GM18502 (cell line): Measurements from ENCODE around the gene CISH.

Experiments
- ATAC-seq: cut with Tn5 transposase; IDR thresholded peaks from one replicate; pipeline ENCODE4 v1.9.1; 2021; ENCODE audit warnings: mild to moderate bottlenecking; ENCODE audit not compliant: unreplicated experiment, poor library complexity

The CISH gene

DNA sequence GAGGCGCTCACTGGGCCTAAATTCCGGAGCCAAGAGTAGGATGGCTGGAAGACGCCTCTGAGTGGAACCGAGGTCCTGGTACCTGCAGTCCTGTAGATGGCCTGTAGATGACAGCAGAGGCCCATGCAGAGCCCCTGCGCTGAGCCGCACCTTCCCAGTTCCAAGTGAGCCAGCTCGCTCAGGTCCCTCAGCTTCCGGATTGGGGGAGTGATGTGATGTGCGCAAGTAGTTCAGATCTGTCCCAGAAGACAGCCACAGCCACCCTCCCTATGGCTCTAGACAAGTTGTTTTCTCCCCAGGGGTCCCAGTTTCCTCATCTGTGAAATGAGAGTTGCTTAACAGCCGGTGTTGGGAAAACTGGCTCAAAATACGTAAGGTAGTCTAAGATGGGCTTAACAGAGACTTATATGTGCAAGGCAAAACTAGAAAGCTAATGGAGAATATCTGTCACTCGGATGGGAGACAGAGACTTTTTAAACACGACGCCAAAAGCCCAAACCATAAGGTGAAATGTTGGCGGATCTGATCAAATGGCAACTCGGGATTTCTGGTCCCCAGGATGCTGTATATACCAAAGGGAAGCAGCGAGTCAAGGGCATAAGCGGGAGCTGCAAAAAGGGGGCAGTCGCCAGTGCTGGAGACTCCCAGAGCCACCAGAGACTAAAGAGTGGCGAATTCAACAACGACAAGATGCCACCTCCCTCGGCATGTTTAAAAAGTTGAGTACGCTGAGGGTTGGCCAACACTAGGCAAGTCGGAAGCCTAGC is 4.6 kb upstream of the CISH start:
- ATAC-seq: peak; percentile 42

DNA sequence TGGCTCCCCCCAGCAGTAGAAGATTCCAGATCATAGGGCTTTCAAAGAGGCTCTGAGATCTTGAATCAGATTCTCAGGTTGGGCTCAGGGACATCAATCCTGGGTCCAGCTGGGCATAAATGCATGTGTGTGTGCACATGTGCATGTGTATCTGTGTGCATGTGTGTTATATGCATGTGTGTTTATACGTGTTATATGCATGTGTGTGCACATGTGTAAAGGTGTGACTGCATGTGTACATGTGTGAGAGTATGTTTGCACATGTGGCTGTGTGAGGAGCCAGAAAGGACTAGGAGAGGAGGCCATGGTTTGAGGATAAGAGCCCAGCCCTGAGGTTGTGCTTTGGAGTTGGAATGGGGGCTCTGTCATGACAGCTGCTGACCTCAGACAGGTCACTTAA is 3.6 kb upstream of the CISH start:
- ATAC-seq: no peak

DNA sequence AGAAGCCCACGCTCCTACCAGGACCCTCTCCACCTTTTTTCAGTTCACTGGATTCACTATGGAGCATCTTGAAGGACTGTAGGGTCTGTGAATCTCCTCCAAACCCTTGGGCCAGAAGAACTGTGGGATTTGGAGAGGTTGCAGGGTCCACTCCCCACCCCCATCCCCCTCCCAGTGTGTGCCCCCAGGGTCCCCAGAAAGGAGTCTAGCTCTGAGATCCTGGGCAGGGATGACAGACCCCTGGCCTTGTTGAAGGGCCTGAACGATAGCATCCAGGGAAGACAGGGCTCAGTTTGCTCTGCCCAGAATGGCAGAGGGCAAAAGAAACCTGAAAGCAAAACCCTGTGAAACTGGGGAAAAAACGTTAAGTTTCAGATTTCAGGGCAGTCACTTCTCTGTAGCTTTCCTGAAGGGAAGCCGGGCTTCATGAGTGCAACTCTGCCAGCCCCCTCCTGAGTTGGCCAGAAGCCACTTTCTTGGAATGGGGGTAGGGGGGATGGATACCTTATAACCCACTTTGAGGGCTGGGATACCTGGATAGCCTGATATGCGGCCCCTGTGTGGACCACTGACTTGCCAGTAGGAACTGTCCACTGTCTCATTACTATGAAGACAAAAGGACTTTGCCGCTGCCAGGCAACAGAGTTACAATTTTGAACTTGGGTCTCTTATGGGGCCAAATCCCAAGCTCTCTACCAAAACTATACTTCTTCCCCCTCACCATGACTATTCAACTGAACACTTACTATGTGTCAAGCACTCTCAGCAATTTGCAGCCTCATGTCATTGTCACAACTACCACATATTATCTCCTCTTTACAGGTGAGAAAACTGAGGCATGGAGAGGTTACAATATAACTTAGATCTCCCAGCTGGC is 1.6 kb upstream of the CISH start:
- ATAC-seq: no peak

DNA sequence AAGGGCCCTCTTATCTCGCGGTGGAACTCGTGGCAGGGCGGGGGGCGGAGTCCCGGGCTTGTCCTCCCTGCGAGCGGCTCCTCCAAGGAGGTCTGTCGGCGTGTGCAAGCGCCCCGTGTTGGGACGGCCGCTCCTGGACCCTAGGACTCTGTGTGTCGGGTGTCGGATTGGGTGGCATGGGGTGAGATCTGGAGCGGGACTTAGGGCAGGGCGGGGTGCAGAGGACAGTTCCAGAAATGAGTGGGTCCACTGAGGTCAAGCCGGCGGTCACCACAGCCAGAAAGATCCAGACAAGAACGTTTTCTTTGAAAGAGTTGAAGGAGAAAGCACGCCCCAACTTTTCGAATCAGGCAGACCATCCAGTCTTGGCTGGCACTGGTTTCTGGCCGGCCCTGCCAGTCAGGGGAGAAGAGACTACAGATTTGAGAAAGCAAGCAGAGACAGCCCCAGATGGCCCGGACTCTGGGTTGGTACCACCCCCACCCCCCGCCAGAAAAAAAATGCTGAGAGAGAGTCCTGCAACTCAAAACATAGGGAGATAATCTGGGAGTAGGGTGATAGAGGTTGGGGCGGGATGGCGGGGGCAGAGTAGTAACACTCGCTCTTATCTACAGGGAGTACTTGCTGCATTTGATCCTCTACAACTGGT is 784 bp upstream of the CISH start:
- no peak for ATAC-seq

DNA sequence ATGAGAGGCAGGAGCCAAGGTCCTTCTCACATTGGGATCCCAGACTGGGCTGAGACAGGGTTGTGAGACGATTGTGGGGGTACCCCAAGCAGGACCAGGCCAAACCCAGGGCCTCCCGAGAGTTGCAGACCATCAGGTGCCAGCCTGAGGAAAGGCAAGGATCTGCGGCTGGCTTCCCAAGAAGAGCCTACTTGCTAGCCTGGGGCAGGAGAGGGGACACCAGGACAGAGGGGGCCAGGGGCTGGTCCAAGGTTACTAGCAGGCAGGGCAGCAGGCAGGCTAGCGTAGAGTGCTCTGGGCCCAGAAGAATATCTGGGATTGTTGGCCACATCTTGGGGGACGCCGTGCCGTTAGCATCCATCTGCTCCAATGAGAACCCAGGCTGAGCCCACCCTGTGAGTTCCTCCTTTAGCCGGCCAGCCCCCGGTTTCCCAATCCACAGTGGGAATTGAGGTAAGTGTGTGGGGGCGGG is 546 bp downstream of the CISH start:
- ATAC-seq: no peak

DNA sequence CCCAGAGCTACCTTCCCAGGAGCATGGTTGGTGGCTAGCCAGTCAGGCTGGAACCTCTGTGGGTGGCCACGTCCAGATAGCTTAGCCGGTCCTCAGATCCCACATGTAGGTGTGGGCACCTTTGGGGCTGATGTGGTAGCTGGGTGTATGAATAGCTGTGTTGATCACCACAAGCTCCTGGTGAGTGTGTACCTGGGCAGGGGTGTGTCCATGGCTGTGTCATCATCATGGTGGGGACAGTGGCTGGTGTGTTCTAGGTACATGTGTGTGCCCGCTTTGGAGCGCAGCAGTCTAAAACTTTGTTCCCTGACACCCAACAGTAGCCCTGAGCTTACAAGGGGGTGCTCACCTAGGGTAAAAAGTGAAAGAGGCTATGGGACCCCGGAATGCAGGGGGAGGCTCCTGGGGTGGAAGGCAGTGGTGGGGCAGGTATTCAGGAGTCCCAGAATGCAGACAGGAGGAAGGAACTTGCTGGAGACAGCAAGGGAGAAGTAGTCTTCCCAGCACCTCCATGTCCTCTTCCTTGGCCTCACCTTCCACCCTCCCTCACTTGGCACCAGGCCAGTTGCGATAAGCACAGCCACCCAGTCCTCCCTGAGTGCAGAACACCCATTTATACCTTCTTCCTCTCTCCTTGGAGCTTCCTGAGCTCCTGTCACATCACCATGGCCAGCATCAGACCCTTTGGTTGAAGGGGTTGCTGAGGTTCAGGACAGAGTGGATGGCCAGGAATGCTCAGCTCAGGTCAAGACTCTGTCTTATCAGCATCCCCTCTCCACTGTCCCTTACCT is 1.2 kb downstream of the CISH start:
- no peak for ATAC-seq

DNA sequence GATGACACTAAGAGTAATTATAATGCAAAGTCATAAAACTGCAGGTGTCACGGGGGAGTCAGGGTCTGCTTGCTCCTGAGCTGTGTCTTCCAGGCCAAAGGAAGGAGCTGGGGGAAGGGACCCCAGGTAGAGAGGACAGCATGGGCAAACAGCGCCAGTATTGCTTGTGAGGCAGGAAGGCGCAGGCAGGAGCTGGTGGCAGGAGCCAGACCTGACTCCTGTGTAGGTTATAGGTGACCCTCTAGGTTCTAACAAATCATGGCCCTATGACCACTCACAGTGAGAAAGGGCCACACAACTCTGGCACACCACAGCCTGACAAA is 1.9 kb downstream of the CISH start:
- no peak for ATAC-seq

DNA sequence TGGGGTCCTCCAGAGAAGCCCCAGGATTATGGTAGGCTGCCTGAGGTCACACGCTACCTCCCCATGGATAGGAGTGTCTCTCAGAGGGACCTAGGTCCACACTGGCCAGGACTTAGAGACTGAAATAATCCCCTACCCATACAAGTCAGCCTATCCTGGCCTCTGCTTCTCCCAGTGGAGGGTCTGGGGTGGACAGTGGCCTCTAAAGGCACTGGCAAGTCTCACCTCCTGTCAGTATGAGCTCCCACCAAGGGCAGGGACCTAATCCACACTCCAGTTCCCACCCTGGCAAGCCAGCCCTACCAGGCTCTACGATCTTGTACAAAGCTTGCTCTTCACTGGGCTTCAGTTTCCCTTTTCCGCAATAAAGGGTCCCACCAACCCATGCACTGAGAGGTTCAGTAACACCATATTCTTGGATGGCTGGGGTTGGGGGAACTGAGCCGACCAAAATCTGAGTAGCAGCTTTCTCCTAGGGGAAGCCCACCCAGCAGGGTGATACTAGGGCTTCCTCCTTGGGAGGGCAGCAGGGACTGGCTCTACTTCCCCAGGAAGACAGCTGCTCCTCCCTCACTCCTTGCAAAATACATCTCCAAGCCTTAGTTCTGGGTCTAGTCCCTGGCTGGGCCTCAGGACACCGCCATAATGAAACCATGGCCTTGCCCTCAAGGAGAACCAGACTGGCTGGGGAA is 2.4 kb downstream of the CISH start:
- ATAC-seq: no peak

DNA sequence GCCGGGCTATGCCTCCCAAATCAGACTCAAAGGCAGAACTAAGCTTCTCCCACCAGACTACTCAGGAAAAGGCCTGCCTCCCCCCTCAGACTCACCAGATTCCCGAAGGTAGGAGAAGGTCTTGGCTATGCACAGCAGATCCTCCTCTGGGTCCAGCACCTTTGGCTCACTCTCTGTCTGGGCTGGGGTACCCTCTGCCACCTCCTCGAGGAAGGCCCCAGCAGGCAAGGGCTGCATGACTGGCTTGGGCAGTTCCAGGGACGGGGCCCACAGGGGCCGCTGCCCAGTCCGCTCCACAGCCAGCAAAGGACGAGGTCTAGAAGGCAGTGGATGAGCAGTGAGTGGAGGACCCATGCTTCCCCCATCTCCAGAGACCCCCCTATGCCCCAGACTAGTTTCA is 3.3 kb downstream of the CISH start:
- ATAC-seq: no peak

DNA sequence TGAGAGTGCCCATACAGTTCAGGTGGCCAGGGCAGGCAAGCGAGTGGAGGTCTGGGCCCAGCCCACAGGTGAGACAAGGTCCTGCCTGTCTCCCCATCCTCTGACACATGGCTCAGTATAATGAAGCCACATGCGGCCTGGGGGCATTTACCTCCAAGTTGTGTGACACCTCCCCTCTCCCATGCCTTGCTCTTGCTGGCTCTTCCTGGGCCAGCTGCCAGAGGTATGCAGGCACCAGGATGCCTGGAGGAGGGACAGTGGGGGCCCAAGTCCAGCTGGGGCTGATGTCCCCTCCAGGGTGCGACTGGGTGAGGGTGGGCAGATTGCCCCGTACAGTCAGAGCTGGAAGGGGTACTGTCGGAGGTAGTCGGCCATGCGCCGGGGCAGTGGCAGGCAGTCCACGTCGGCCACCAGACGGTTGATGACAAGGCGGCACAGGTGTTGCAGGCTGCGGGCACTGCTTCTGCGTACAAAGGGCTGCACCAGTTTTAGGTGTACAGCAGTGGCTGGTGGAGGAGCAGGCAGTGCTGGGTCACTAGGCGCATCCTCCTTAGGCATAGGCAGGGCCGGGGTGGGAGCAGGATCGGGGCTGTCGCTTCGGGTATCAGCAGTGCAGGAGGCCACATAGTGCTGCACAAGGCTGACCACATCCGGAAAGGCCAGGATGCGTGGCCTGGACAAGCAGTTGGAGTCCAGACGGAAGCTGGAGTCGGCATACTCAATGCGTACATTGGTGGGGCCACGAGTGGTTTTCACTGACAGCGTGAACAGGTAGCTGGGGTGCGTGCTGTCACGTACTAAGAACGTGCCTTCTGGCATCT is 4.1 kb downstream of the CISH start:
- no peak for ATAC-seq

DNA sequence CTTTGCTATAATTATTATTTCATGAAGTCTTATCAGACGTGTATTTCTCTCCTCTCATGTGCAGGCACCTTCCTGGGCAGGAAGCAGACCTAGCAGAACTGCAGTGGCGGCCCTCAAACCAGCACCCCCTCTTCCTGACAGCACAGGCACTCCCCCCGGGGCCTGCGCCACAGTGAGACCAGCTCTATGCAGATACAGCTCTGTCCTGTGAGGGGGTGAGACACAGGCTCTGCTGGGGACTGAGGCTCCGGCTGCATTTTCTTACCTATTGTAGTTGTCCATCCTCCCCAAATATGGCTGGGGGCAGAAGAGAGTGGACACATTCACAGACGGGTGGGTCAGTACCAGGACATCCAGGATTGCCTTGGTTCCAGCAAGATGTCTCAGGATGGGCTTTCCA is 5.0 kb downstream of the CISH start:
- ATAC-seq: no peak

DNA sequence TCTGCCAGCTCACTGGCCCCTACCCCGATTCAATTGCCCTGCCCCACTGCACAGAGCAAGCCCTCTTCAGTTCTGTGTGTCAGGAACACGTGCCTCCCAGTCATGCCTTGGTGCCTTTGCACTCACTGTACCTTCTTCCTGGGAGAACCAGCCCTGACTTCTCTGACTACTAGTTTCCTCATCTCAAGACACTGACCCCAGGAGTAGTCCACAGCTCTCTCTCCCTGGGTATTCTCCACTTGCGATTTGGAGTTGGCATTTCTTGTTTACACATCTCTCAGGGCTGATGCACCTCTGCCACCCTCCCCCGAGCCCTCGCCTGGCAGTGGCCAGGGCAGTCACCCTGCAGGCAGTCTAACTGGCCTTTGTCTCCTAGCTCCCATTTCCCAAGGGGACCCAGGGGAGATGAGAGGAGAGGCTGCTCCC is 5.7 kb downstream of the CISH start:
- no peak for ATAC-seq

DNA sequence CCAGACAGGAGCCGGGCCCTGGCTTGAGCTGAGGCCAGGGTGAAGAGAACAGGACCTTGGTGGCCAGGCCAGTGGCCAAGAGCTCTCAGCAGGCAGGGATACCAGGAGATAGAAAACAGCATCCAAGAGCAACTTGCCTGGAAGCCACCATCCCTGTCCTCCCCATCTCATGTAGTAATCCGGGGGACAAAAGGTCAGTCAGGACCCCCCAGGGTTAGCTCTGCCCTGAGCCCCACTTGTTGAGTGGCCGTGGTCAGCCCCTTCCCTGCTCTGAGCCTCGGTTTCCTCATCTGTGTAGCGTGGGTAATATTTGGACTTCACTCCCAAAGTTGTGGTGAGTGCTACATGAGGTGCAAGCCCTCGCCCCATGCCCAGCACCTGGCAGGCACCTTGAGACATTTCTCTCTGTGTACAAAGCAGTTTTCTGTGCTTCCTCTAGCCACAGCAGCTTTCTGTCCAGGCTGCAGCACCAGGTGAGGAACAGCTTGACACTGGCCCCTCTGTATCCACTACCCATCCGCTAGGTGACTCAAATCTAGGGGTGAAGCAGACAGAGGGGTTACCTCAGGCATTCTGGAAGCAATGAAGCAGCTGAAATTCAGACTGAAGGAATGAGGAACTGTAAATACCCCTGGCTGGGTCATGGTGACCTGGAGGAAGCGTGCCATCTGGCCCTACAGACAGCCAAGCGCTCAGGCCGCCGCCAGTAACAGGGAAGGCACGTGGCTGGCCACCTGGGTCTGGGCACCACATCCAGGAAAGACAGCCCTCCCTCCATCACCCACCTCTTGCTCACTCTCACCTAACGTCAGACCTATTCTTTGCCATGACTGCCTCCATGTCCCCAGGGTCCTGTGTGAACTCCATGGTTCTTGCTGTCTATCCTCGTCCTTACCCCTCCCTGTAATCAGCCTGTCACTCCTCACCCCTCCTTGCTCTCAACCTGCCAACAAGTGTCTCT is 6.7 kb downstream of the CISH start:
- no peak for ATAC-seq

DNA sequence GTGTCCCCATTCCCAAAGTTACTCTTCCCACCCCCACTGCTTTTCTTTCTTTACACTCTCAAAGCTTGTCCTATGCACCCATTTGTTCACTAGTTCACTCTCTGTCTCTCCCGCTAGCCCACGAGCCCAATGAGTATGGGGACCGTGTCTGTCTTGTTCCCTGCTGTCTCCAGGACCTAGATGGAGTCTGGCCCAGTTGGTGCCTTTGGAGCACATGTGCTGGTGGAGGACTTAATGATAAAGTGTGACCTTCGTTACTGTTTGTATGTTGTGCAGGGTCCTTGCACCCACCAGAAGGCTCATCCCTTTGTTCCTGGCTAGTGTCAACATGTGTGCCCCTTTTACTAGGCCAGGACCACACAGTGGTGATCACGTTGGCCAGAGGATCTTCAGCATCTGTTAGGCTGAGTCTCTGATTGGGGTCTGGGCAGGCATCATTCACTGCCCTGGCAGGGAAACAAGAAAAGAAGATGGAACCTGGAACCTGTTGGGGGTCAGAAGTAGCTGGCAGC is 7.4 kb downstream of the CISH start:
- no peak for ATAC-seq

DNA sequence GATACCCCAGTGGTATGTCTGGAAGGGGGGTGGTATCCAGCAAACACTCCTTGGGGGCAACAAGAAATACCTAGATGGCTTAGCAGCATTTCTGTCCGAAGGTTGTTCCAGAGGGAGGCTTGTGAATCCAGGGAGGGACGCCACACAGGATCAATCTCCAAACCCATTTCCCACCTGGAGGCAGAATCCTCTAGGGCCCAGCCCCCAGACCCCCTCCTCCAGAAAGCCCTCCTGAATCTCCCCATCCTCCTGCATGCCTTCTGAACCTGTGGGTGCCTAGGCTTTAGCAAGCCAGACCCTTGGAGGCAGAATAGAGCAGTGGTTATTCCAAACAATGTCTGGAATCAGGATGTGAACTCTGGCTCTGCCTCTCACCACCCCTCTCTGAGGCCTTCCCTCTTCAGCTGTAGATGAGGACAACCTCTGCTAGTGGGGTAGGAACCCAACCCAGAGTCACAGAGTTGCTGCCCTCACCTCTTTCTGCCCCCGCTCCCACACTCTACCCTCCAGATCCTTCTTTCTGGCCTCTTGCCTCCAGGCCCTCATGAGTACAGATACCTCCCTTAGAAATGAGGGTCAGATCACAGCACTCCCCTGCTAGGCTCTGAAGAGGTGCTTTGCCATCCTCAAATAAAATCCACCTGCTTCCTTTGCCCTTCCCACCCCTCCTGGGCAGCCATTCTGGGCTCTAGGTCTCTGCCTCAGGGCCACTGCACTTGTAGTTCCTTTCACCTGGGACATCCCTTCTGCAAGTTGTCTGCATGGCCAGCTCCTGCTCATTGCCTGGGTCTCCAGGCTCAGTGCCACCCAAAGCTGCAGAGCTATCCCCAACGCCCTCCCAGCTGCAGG is 8.1 kb downstream of the CISH start:
- no peak for ATAC-seq

DNA sequence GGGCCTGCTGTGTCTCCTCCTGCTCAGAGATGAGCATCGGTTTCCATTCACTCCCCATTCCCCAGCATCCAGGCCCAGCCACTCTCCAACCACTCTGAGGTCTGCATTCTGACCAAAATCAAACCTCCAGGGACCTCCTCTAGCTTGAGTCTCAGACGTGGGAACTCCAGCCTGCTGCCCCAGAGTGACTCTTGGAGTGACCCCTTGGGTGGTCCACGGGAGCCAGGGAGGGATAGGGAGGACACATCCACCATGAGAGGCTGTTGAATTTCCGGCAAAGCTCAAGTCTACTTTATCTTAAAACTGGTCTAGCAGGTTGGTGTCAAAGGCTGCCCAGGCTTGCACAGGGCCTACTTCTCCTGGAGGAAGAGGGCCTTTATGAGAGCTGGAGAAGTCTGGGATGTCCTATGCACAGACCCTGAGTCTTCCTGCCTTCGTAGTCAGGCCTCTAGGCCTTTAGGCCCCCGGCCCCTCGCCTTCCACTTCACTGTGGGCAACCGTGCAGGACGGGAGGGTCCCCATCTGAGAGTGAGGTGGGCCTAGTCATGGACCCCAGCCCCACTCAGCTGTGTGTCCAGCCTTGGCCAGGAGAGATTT is 8.9 kb downstream of the CISH start:
- ATAC-seq: no peak
